Ishikawa (cell line): ENCODE results near the gene NELL1.

Source experiments
- CEBPB ChIP-seq: IDR thresholded peaks from 2 replicates; pipeline ENCODE4 v1.6.1; 2012
- CREB1 ChIP-seq: IDR thresholded peaks from 2 replicates; pipeline ENCODE4 v1.6.1; 2012; ENCODE audit warnings: low read depth
- EGR1 ChIP-seq: IDR thresholded peaks from 2 replicates; pipeline ENCODE4 v1.6.1; 2012
- EP300 ChIP-seq: IDR thresholded peaks from 2 replicates; pipeline ENCODE4 v1.6.1; 2012; ENCODE audit warnings: borderline replicate concordance
- FOXM1 ChIP-seq: IDR thresholded peaks from 2 replicates; pipeline ENCODE4 v1.6.1; 2012; ENCODE audit warnings: low read depth, borderline replicate concordance
- NFIC ChIP-seq: IDR thresholded peaks from 2 replicates; pipeline ENCODE4 v1.6.1; 2012
- RAD21 ChIP-seq: IDR thresholded peaks from 2 replicates; pipeline ENCODE4 v1.6.1; 2012; ENCODE audit warnings: low read depth
- TAF1 ChIP-seq: IDR thresholded peaks from 2 replicates; pipeline ENCODE4 v1.6.1; 2012; ENCODE audit warnings: low read depth, mild to moderate bottlenecking
- TCF12 ChIP-seq: IDR thresholded peaks from 2 replicates; pipeline ENCODE4 v1.6.1; 2012; ENCODE audit warnings: low read depth
- TEAD4 ChIP-seq: IDR thresholded peaks from 2 replicates; pipeline ENCODE4 v1.6.1; 2012
- YY1 ChIP-seq: IDR thresholded peaks from 2 replicates; pipeline ENCODE4 v1.6.1; 2012; ENCODE audit warnings: low read depth
- ZBTB7A ChIP-seq: IDR thresholded peaks from 2 replicates; pipeline ENCODE4 v1.6.1; 2012; ENCODE audit warnings: low read depth
- TF ChIP-seq, protein P1 (sequence below): IDR thresholded peaks from 2 replicates; pipeline ENCODE4 v1.6.1; 2012
- TF ChIP-seq, protein P2 (sequence below): IDR thresholded peaks from 2 replicates; pipeline ENCODE4 v1.6.1; 2012; ENCODE audit warnings: low read depth, mild to moderate bottlenecking
- TF ChIP-seq, protein P3 (sequence below): IDR thresholded peaks from 2 replicates; pipeline ENCODE4 v1.6.1; 2012

NELL1 gene

DNA sequence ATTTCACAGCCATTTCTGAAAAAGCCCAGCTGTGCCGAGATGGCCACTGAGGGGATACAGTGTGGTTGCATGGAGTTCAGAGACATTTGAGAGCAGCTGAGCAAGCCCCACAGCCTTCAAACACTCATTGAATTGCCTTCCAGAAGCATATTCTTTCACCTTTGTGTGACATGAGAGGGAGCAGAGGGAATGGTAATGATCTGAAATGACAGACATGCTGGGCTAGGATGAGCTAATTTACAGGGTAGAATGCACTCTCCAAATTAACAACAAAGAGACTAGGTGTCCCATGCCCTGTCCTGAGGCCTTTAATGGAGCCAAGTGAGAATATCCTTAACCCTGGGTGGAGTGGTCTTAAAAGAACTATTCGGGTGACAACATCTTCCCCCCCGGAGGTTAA lies 585.4 kb downstream of the NELL1 start:
- TF ChIP-seq FOXM1 (no peak), TCF12 (no peak), NFIC (no peak), TEAD4 (no peak), TAF1 (no peak), ZBTB7A (no peak), CEBPB (no peak), EP300 (no peak), RAD21 (no peak), CREB1 (no peak), YY1 (no peak), EGR1 (no peak)
- TF ChIP-seq, protein P1, sequence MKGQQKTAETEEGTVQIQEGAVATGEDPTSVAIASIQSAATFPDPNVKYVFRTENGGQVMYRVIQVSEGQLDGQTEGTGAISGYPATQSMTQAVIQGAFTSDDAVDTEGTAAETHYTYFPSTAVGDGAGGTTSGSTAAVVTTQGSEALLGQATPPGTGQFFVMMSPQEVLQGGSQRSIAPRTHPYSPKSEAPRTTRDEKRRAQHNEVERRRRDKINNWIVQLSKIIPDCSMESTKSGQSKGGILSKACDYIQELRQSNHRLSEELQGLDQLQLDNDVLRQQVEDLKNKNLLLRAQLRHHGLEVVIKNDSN, result no peak
- TF ChIP-seq, protein P2, sequence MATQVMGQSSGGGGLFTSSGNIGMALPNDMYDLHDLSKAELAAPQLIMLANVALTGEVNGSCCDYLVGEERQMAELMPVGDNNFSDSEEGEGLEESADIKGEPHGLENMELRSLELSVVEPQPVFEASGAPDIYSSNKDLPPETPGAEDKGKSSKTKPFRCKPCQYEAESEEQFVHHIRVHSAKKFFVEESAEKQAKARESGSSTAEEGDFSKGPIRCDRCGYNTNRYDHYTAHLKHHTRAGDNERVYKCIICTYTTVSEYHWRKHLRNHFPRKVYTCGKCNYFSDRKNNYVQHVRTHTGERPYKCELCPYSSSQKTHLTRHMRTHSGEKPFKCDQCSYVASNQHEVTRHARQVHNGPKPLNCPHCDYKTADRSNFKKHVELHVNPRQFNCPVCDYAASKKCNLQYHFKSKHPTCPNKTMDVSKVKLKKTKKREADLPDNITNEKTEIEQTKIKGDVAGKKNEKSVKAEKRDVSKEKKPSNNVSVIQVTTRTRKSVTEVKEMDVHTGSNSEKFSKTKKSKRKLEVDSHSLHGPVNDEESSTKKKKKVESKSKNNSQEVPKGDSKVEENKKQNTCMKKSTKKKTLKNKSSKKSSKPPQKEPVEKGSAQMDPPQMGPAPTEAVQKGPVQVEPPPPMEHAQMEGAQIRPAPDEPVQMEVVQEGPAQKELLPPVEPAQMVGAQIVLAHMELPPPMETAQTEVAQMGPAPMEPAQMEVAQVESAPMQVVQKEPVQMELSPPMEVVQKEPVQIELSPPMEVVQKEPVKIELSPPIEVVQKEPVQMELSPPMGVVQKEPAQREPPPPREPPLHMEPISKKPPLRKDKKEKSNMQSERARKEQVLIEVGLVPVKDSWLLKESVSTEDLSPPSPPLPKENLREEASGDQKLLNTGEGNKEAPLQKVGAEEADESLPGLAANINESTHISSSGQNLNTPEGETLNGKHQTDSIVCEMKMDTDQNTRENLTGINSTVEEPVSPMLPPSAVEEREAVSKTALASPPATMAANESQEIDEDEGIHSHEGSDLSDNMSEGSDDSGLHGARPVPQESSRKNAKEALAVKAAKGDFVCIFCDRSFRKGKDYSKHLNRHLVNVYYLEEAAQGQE, result no peak
- TF ChIP-seq, protein P3, sequence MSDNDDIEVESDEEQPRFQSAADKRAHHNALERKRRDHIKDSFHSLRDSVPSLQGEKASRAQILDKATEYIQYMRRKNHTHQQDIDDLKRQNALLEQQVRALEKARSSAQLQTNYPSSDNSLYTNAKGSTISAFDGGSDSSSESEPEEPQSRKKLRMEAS, result no peak

DNA sequence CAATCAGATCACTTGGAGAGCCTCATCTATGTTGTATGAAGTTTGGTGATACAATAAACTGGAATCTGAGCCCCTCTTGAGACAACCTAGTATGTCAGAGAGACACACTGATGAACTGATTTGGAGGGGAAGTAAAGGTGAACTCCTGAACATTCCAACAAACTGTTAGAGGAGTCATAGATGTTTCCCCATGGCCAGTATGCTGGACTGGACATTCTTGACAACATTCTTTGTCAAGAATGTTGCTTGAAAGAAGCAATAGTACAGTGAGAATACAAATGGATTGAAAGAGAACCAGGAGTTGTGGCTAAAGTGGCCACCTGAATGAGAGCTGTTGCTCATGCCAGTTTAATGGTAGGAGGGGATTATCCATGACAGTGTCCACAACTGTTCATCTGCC lies 588.1 kb downstream of the NELL1 start:
- TF ChIP-seq, protein P3, result no peak
- no peak for TF ChIP-seq YY1
- TF ChIP-seq CEBPB, result no peak
- no peak for TF ChIP-seq TEAD4
- TF ChIP-seq EGR1, result no peak
- TF ChIP-seq RAD21, result no peak
- TF ChIP-seq TCF12, result no peak
- TF ChIP-seq, protein P2, result no peak
- TF ChIP-seq, protein P1, result no peak
- no peak for TF ChIP-seq CREB1

DNA sequence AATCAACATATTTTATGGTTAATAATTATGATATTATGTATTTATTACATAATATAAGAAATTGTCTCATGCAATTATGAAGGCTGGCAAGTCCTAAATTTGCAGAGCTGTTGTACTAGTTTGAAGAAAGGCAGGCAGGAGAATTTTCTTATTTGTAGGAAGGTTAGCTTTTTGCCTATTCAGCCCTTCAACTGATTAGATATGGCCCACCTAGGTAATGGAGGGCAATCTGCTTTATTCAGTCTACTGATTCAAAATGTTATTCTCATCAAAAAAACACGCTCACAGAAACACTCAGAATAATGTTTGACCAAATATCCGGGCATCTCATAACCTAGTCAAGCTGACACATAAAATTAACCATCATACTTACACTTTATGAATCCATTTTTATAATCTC lies 589.0 kb downstream of the NELL1 start:
- TF ChIP-seq, protein P2, result no peak
- TF ChIP-seq ZBTB7A (no peak), CREB1 (no peak), YY1 (no peak), TEAD4 (no peak), TAF1 (no peak), RAD21 (no peak)
- TF ChIP-seq, protein P1, result no peak
- TF ChIP-seq, protein P3, result no peak

DNA sequence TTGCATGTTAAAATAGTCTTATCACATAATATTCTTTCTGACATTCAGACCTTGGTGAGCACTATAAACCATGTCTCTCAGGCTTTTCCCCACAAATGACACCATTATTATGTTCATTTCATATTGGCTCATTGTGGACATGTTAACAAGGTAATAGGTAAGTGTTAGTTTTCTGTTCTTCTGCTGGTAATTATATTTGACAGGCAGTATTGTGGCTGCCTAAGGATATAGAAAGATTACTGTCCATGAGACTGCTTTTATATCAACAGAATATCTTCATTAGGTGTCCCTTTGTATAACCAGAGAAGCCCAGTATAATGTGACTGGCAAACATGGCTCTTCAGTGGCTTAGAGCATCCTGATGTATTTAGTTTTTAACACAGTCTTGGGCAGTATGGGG lies 590.7 kb downstream of the NELL1 start:
- TF ChIP-seq, protein P3, result no peak
- no peak for TF ChIP-seq TAF1
- TF ChIP-seq, protein P2, result no peak
- TF ChIP-seq CREB1, result no peak
- no peak for TF ChIP-seq EP300
- no peak for TF ChIP-seq RAD21
- no peak for TF ChIP-seq ZBTB7A
- no peak for TF ChIP-seq EGR1
- TF ChIP-seq TCF12, result no peak
- no peak for TF ChIP-seq CEBPB
- TF ChIP-seq FOXM1, result no peak
- TF ChIP-seq YY1, result no peak
- TF ChIP-seq, protein P1, result no peak
- TF ChIP-seq TEAD4, result no peak
- no peak for TF ChIP-seq NFIC
